ENCODE data around the gene NOD1. TPM values are rescaled to one million over a fixed set of nuclear protein-coding genes. Genes with fewer than 3 reads are reported as not detected.

The NOD1 gene
- total and polyA plus RNA-seq, 2 donors, result 4.3 to 13.6 TPM

- peak overlapping the region in 1 of 2 donors; percentile 3 for H3K27ac ChIP-seq (ENCODE audit: low read depth in 1 of 2, low read length in 1 of 2)
- H3K4me1 ChIP-seq (ENCODE audit: control insufficient read depth in 2 of 2, insufficient read depth in 2 of 2, low read length in 2 of 2), result peaks cover 0 to 3% of the 10 kb centered on the region in 2 donors
- H3K9me3 ChIP-seq (ENCODE audit: control insufficient read depth in 2 of 2, insufficient read depth in 1 of 2, low read length in 1 of 2), result no peaks in the 10 kb centered on the region
- DNase-seq (ENCODE audit: low read depth in 6 of 9, low spot score in 9 of 9), result no peak
- H3K36me3 ChIP-seq (ENCODE audit: control insufficient read depth in 2 of 2, insufficient read depth in 2 of 2, low read length in 1 of 2), result peaks cover 3 to 10% of the 10 kb centered on the region in 2 donors
- WGBS, result 35% methylated on average over 1 of the region's 1 CpG
- no peaks in the 10 kb centered on the region for H3K27me3 ChIP-seq (ENCODE audit: control insufficient read depth in 2 of 2, insufficient read depth in 1 of 2, low read length in 1 of 2)
- H3K4me3 ChIP-seq (ENCODE audit: low read length in 2 of 2), result no peak overlapping the region
Observed at GRCh38 chr7:30430777-30431176, 47.8 kb downstream of the NOD1 start.

DNA sequence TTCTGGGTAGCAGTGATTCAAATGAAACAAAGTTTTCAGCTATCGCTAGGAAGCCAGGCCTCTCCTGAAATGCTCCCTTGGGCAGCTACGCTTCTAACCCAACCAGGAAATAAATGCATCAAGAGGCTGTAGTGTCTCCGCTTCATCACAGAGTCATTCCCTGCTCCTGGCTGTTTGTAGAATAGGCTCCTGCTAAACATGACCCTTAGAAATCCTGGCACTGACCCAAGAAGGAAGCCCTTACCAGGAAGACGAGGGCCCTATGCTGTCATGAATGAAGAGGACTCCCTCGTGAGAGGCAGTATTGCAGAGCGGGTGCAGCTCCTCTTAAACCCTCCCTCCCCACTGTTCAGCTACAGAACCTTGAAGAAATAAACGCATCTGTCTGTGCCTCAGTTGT is 48.3 kb downstream of the NOD1 start:
- H3K4me1 ChIP-seq (ENCODE audit: control insufficient read depth in 2 of 2, insufficient read depth in 2 of 2, low read length in 2 of 2), result peaks cover 0 to 3% of the 10 kb centered on the region in 2 donors
- H3K27ac ChIP-seq (ENCODE audit: low read depth in 1 of 2, low read length in 1 of 2), result no peak overlapping the region
- H3K9me3 ChIP-seq (ENCODE audit: control insufficient read depth in 2 of 2, insufficient read depth in 1 of 2, low read length in 1 of 2), result no peaks in the 10 kb centered on the region
- H3K4me3 ChIP-seq (ENCODE audit: low read length in 2 of 2), result no peak overlapping the region
- no peak for DNase-seq (ENCODE audit: low read depth in 6 of 9, low spot score in 9 of 9)
- peaks cover 3 to 7% of the 10 kb centered on the region in 2 donors for H3K36me3 ChIP-seq (ENCODE audit: control insufficient read depth in 2 of 2, insufficient read depth in 2 of 2, low read length in 1 of 2)
- H3K27me3 ChIP-seq (ENCODE audit: control insufficient read depth in 2 of 2, insufficient read depth in 1 of 2, low read length in 1 of 2), result no peaks in the 10 kb centered on the region
- WGBS, result 83% methylated on average over 7 of the region's 7 CpGs

GRCh38 chr7:30429156-30429530 is 49.4 kb downstream of the NOD1 start:
- Histone ChIP-seq H3K4me1 (ENCODE audit: control insufficient read depth in 2 of 2, insufficient read depth in 2 of 2, low read length in 2 of 2) (peaks cover 0 to 3% of the 10 kb centered on the region in 2 donors), H3K4me3 (ENCODE audit: low read length in 2 of 2) (no peak overlapping the region), H3K27me3 (ENCODE audit: control insufficient read depth in 2 of 2, insufficient read depth in 1 of 2, low read length in 1 of 2) (no peaks in the 10 kb centered on the region), H3K36me3 (ENCODE audit: control insufficient read depth in 2 of 2, insufficient read depth in 2 of 2, low read length in 1 of 2) (peaks cover 4 to 10% of the 10 kb centered on the region in 2 donors), H3K9me3 (ENCODE audit: control insufficient read depth in 2 of 2, insufficient read depth in 1 of 2, low read length in 1 of 2) (no peaks in the 10 kb centered on the region), H3K27ac (ENCODE audit: low read depth in 1 of 2, low read length in 1 of 2) (peak overlapping the region in 1 of 2 donors; percentile 15)
- no peak for DNase-seq (ENCODE audit: low read depth in 6 of 9, low spot score in 9 of 9)
- 97% methylated on average over 5 of the region's 5 CpGs for WGBS

GRCh38 chr7:30428246-30429155 is 50.1 kb downstream of the NOD1 start:
- Histone ChIP-seq H3K27me3 (ENCODE audit: control insufficient read depth in 2 of 2, insufficient read depth in 1 of 2, low read length in 1 of 2) (no peaks in the 10 kb centered on the region), H3K4me1 (ENCODE audit: control insufficient read depth in 2 of 2, insufficient read depth in 2 of 2, low read length in 2 of 2) (peaks cover 0 to 3% of the 10 kb centered on the region in 2 donors), H3K27ac (ENCODE audit: low read depth in 1 of 2, low read length in 1 of 2) (peak overlapping the region in 1 of 2 donors; percentile 15), H3K9me3 (ENCODE audit: control insufficient read depth in 2 of 2, insufficient read depth in 1 of 2, low read length in 1 of 2) (no peaks in the 10 kb centered on the region), H3K36me3 (ENCODE audit: control insufficient read depth in 2 of 2, insufficient read depth in 2 of 2, low read length in 1 of 2) (peaks cover 9 to 13% of the 10 kb centered on the region in 2 donors), H3K4me3 (ENCODE audit: low read length in 2 of 2) (no peak overlapping the region)
- WGBS, result 97% methylated on average over 7 of the region's 7 CpGs
- DNase-seq (ENCODE audit: low read depth in 6 of 9, low spot score in 9 of 9), result peak in 1 of 9 donors; percentile 20

GRCh38 chr7:30427296-30428070 is 51.1 kb downstream of the NOD1 start:
- H3K9me3 ChIP-seq (ENCODE audit: control insufficient read depth in 2 of 2, insufficient read depth in 1 of 2, low read length in 1 of 2), result no peaks in the 10 kb centered on the region
- H3K27me3 ChIP-seq (ENCODE audit: control insufficient read depth in 2 of 2, insufficient read depth in 1 of 2, low read length in 1 of 2), result no peaks in the 10 kb centered on the region
- H3K36me3 ChIP-seq (ENCODE audit: control insufficient read depth in 2 of 2, insufficient read depth in 2 of 2, low read length in 1 of 2), result peaks cover 9 to 13% of the 10 kb centered on the region in 2 donors
- no peak overlapping the region for H3K4me3 ChIP-seq (ENCODE audit: low read length in 2 of 2)
- DNase-seq (ENCODE audit: low read depth in 6 of 9, low spot score in 9 of 9), result no peak
- H3K27ac ChIP-seq (ENCODE audit: low read depth in 1 of 2, low read length in 1 of 2), result no peak overlapping the region
- H3K4me1 ChIP-seq (ENCODE audit: control insufficient read depth in 2 of 2, insufficient read depth in 2 of 2, low read length in 2 of 2), result peaks cover 0 to 3% of the 10 kb centered on the region in 2 donors
- WGBS, result 94% methylated on average over 6 of the region's 6 CpGs

DNA sequence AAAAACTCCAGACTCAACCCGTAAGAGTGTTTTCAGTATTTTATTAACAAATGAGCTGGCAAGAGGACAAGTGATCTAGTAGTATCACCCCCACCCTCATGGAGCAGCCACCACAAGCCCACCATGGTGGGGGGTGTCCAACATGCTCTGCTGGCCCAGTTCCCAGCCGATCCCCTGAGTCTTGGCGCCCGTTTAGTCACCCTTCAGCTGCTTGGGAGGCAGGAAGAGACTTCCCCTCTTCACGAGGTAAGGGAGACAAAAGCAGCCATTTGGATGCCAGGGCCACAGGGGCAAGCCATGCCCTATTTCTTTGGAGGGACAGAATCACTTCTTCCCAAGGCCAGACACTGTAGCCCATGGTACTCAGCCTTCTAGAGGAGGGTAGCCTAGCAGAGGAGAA is 54.1 kb downstream of the NOD1 start:
- no peaks in the 10 kb centered on the region for H3K4me1 ChIP-seq (ENCODE audit: control insufficient read depth in 2 of 2, insufficient read depth in 2 of 2, low read length in 2 of 2)
- peaks cover 6 to 13% of the 10 kb centered on the region in 2 donors for H3K36me3 ChIP-seq (ENCODE audit: control insufficient read depth in 2 of 2, insufficient read depth in 2 of 2, low read length in 1 of 2)
- H3K27me3 ChIP-seq (ENCODE audit: control insufficient read depth in 2 of 2, insufficient read depth in 1 of 2, low read length in 1 of 2), result no peaks in the 10 kb centered on the region
- no peak overlapping the region for H3K27ac ChIP-seq (ENCODE audit: low read depth in 1 of 2, low read length in 1 of 2)
- 95% methylated on average over 5 of the region's 5 CpGs for WGBS
- no peak for DNase-seq (ENCODE audit: low read depth in 6 of 9, low spot score in 9 of 9)
- H3K9me3 ChIP-seq (ENCODE audit: control insufficient read depth in 2 of 2, insufficient read depth in 1 of 2, low read length in 1 of 2), result no peaks in the 10 kb centered on the region
- H3K4me3 ChIP-seq (ENCODE audit: low read length in 2 of 2), result no peak overlapping the region

DNA sequence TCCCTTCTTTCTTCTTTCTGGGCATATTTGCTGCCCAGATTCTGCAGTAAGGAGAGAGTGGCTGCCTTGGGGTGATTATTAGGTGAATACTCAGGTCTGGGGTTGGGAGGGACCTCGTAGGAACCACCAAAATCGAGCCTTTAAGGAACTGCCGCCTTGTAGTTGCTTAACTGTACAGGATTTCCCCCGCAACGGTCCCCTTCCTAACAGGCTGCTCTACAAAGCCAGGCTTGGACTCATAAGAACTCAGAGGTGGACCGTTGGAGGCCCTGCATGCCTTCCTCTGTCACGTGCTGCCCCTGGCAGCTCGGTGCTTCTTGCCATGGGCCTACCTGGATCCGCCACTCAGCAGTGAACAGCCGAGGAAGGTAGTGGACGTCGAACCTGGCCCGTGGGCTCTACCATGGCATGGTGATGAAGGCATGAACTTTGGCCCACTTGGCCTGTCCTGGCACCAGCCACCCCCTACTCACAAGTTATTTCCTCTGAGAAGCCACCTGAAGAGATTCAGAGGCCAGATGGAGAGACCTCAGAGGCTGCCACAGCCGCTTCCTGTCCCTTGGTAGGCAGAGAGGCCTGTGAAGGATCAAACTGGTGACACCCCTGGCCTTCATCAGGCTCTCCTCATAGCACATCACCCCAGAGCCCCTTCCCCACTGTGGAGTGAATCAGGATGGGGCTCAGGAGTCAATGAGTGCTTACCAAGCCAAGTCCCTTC is 54.6 kb downstream of the NOD1 start:
- no peak overlapping the region for H3K4me3 ChIP-seq (ENCODE audit: low read length in 2 of 2)
- H3K27me3 ChIP-seq (ENCODE audit: control insufficient read depth in 2 of 2, insufficient read depth in 1 of 2, low read length in 1 of 2), result no peaks in the 10 kb centered on the region
- no peaks in the 10 kb centered on the region for H3K4me1 ChIP-seq (ENCODE audit: control insufficient read depth in 2 of 2, insufficient read depth in 2 of 2, low read length in 2 of 2)
- 92% methylated on average over 14 of the region's 14 CpGs for WGBS
- H3K36me3 ChIP-seq (ENCODE audit: control insufficient read depth in 2 of 2, insufficient read depth in 2 of 2, low read length in 1 of 2), result peaks cover 6 to 9% of the 10 kb centered on the region in 2 donors
- no peaks in the 10 kb centered on the region for H3K9me3 ChIP-seq (ENCODE audit: control insufficient read depth in 2 of 2, insufficient read depth in 1 of 2, low read length in 1 of 2)
- no peak for DNase-seq (ENCODE audit: low read depth in 6 of 9, low spot score in 9 of 9)
- no peak overlapping the region for H3K27ac ChIP-seq (ENCODE audit: low read depth in 1 of 2, low read length in 1 of 2)

DNA sequence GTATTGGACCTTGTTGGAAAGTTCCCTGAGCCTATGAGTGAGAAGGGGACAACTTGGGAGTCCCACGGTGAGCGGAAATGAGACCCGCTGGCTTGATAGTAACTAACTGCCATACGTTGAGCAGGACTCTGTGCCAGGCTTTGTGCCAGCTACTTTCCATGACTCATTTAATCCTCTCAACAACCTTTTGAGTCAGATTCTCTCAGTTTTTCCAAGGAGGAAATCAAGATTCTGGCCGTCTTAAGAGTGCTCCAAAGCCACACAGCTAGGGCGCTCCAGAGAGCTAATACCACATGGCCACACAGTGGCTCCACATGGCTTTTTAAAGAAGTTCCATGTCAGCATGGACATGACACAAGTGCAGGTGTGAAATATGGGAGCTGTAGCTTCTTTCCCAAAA is 55.7 kb downstream of the NOD1 start:
- H3K9me3 ChIP-seq (ENCODE audit: control insufficient read depth in 2 of 2, insufficient read depth in 1 of 2, low read length in 1 of 2), result no peaks in the 10 kb centered on the region
- H3K27me3 ChIP-seq (ENCODE audit: control insufficient read depth in 2 of 2, insufficient read depth in 1 of 2, low read length in 1 of 2), result no peaks in the 10 kb centered on the region
- no peak for DNase-seq (ENCODE audit: low read depth in 6 of 9, low spot score in 9 of 9)
- no peaks in the 10 kb centered on the region for H3K4me1 ChIP-seq (ENCODE audit: control insufficient read depth in 2 of 2, insufficient read depth in 2 of 2, low read length in 2 of 2)
- over 99% methylated on average over 6 of the region's 6 CpGs for WGBS
- no peak overlapping the region for H3K4me3 ChIP-seq (ENCODE audit: low read length in 2 of 2)
- H3K27ac ChIP-seq (ENCODE audit: low read depth in 1 of 2, low read length in 1 of 2), result no peak overlapping the region
- H3K36me3 ChIP-seq (ENCODE audit: control insufficient read depth in 2 of 2, insufficient read depth in 2 of 2, low read length in 1 of 2), result peaks cover 6% of the 10 kb centered on the region in 2 donors

Data from thymus (tissue), 11 donors.